CD14-positive monocyte (primary cell): Measurements from ENCODE around the gene DHRS7B. TPM values are rescaled to one million over a fixed set of nuclear protein-coding genes. Genes with fewer than 3 reads are reported as not detected.

ENCODE experiments used
- DNase-seq, 3 donors: peaks; one replicate each; pipeline ENCODE4 v3.0.0-alpha.2; 2011 to 2022
- H2AFZ ChIP-seq: 2 replicates; pipeline ENCODE4 v1.6.0; 2012; ENCODE audit warnings: mild to moderate bottlenecking, low read depth, low read length, inconsistent platforms; ENCODE audit not compliant: insufficient read depth, poor library complexity, severe bottlenecking
- H3K27ac ChIP-seq, 2 donors: 1 replicate in 1 of 2; 2 replicates in 1 of 2; pipeline ENCODE4 v1.5.1; 2012 to 2013; ENCODE audit warnings: low read length in 2 of 2, control low read depth in 1 of 2, inconsistent platforms in 1 of 2, low read depth in 1 of 2, mild to moderate bottlenecking in 1 of 2
- H3K27me3 ChIP-seq, 2 donors: one replicate each; pipeline versions ENCODE4 v1.6.0 to v1.6.1; 2011 to 2013; ENCODE audit warnings: low read length in 2 of 2; ENCODE audit not compliant: control insufficient read depth in 2 of 2, insufficient read depth in 2 of 2
- H3K36me3 ChIP-seq, 2 donors: replicated peaks in 1 of 2; 1 replicate in 1 of 2; 2 replicates in 1 of 2; pipeline versions ENCODE4 v1.5.1 to v1.6.1; 2012 to 2013; ENCODE audit warnings: low read length in 2 of 2, control low read depth in 1 of 2, inconsistent platforms in 1 of 2, mild to moderate bottlenecking in 1 of 2; ENCODE audit not compliant: insufficient read depth in 2 of 2, control insufficient read depth in 1 of 2
- H3K4me1 ChIP-seq, 2 donors: 1 replicate in 1 of 2; 2 replicates in 1 of 2; pipeline versions ENCODE4 v1.5.1 to v1.6.1; 2012 to 2013; ENCODE audit warnings: low read length in 2 of 2, control low read depth in 1 of 2, inconsistent platforms in 1 of 2, mild to moderate bottlenecking in 1 of 2, moderate library complexity in 1 of 2; ENCODE audit not compliant: insufficient read depth in 2 of 2, control insufficient read depth in 1 of 2
- H3K4me2 ChIP-seq: replicated peaks from 2 replicates; pipeline ENCODE3; 2012; ENCODE audit warnings: low read length, moderate library complexity, mild to moderate bottlenecking; ENCODE audit not compliant: poor library complexity, severe bottlenecking; ENCODE audit errors: extremely low read depth
- H3K4me3 ChIP-seq, 3 experiments: fragments of 200-600 bp in 1 of 3; sonication (generic) in 1 of 3; replicated peaks in 1 of 3; 1 replicate in 2 of 3; 2 replicates in 1 of 3; pipeline ENCODE4 v1.5.1; 2011 to 2013; ENCODE audit warnings: low read length in 3 of 3, mild to moderate bottlenecking in 3 of 3, control low read depth in 2 of 3, low read depth in 2 of 3, inconsistent platforms in 1 of 3, moderate library complexity in 1 of 3
- H3K79me2 ChIP-seq: 2 replicates; pipeline ENCODE4 v1.6.0; 2012; ENCODE audit warnings: mild to moderate bottlenecking, control low read depth, inconsistent platforms, low read length, moderate library complexity; ENCODE audit not compliant: insufficient read depth
- H3K9ac ChIP-seq: 2 replicates; pipeline ENCODE4 v1.6.0; 2017; ENCODE audit warnings: low read length, mild to moderate bottlenecking; ENCODE audit not compliant: insufficient read depth, poor library complexity, severe bottlenecking
- H3K9me3 ChIP-seq, 2 donors: replicated peaks in 1 of 2; 1 replicate in 1 of 2; 2 replicates in 1 of 2; pipeline versions ENCODE4 v1.5.1 to v1.6.1; 2012 to 2013; ENCODE audit warnings: low read length in 2 of 2, control low read depth in 1 of 2; ENCODE audit not compliant: control insufficient read depth in 1 of 2, insufficient read depth in 1 of 2
- H4K20me1 ChIP-seq: 2 replicates; pipeline ENCODE4 v1.6.0; 2012; ENCODE audit warnings: mild to moderate bottlenecking, low read length, control low read depth, moderate library complexity; ENCODE audit not compliant: insufficient read depth
- H3K27ac Mint-ChIP-seq, 7 donors: one replicate each; pipeline ENCODE4 v1.8.0; 2020; ENCODE audit warnings: mild to moderate bottlenecking in 7 of 7, mixed read lengths in 7 of 7, moderate library complexity in 6 of 7, inconsistent platforms in 2 of 7
- H3K27me3 Mint-ChIP-seq, 3 donors: one replicate each; pipeline ENCODE4 v1.8.0; 2021 to 2022; ENCODE audit warnings: low read depth in 3 of 3, mild to moderate bottlenecking in 3 of 3, mixed read lengths in 3 of 3, moderate library complexity in 3 of 3, inconsistent platforms in 1 of 3
- H3K36me3 Mint-ChIP-seq, 2 donors: one replicate each; pipeline ENCODE4 v1.8.0; 2020; ENCODE audit warnings: mixed read lengths in 2 of 2, inconsistent platforms in 1 of 2, mild to moderate bottlenecking in 1 of 2
- H3K4me1 Mint-ChIP-seq: one replicate; pipeline ENCODE4 v1.8.0; 2020; ENCODE audit warnings: mild to moderate bottlenecking, mixed read lengths
- H3K4me3 Mint-ChIP-seq, 2 donors: one replicate each; pipeline ENCODE4 v1.8.0; 2020; ENCODE audit warnings: mild to moderate bottlenecking in 2 of 2, mixed read lengths in 2 of 2, moderate library complexity in 1 of 2
- H3K9me3 Mint-ChIP-seq, 7 donors: one replicate each; pipeline ENCODE4 v1.8.0; 2020 to 2022; ENCODE audit warnings: mixed read lengths in 7 of 7, mild to moderate bottlenecking in 6 of 7, moderate library complexity in 6 of 7, inconsistent platforms in 2 of 7
- WGBS: methylation state at CpG from one replicate; pipeline ENCODE4 v1.1.5; 2013; ENCODE audit warnings: missing lambda C conversion rate; ENCODE audit not compliant: insufficient coverage; 5-methylcytosine and 5-hydroxymethylcytosine counted together
- intact Hi-C, 2 donors: fragments of 100-400 bp; cut with micrococcal nuclease; formaldehyde crosslinking; loops; one replicate each; pipeline versions ENCODE4 v1.15.0 to v1.15.1; 2023
- polyA plus RNA-seq, 3 donors: library from polyadenylated mRNA; depleted of rRNA in 1 of 3; unstranded in 2 of 3; stranded (reverse) in 1 of 3; fragments of 300-500 nt in 2 of 3; fragments of >200 nt in 1 of 3; fragmentation: Illumina TruSeq in 2 of 3; gene quantifications; 1 replicate in 2 of 3; 2 replicates in 1 of 3; pipeline ENCODE4 v1.2.3, GENCODE V29; 2012 to 2021
- TF ChIP-seq, protein P1 (sequence below): fragments of 200-600 bp; IDR thresholded peaks from one replicate; pipeline ENCODE4 v1.8.0; 2022; ENCODE audit warnings: antibody characterized with exemption, mild to moderate bottlenecking

The DHRS7B gene
- polyA plus RNA-seq, 3 donors, result 23.2 to 37.8 (median 33.9) TPM

DNA sequence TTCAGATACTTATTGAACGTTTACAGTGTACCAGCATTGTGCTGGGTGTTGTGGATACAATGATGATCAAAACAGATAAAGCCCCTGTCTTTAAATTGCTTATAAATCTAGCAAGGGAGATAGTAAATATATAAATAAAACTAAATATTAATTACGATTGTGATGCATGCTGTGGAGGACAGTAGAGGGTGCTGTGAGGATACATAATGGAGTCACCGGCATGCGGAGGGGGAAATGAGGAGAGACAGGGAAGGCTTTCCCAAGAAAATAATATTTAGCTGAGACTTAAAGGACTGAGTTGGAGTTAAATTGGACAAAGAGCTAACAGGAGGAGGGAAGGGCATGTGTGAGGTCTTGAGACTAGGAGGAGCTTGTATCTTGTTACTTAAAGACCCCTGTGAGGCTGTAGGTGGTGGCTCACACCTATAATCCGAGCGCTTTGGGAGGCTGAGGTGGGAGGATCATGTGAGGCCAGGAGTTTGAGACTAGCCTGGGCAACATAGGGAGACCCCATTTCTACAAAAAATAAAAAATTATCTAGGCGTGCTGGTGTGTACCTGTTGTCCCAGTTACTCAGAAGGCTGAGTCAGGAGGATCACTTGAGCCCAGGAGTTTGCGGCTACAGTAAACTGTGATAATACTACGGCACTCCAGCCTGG, 2.4 kb downstream of the DHRS7B start:
- Mint-ChIP-seq H3K9me3 (peaks cover 0 to 9% (median 0%) of the 10 kb centered on the region in 7 donors), H3K27me3 (peaks cover 0 to 3% (median 0%) of the 10 kb centered on the region in 3 donors), H3K36me3 (peaks cover 3% of the 10 kb centered on the region in 2 donors), H3K4me3 (peak overlapping the region; percentile 57 to 71), H3K27ac (peak overlapping the region in 6 of 7 donors; percentile 3 to 97 (median 67)), H3K4me1 (peaks cover 77% of the 10 kb centered on the region)
- TF ChIP-seq, protein P1, sequence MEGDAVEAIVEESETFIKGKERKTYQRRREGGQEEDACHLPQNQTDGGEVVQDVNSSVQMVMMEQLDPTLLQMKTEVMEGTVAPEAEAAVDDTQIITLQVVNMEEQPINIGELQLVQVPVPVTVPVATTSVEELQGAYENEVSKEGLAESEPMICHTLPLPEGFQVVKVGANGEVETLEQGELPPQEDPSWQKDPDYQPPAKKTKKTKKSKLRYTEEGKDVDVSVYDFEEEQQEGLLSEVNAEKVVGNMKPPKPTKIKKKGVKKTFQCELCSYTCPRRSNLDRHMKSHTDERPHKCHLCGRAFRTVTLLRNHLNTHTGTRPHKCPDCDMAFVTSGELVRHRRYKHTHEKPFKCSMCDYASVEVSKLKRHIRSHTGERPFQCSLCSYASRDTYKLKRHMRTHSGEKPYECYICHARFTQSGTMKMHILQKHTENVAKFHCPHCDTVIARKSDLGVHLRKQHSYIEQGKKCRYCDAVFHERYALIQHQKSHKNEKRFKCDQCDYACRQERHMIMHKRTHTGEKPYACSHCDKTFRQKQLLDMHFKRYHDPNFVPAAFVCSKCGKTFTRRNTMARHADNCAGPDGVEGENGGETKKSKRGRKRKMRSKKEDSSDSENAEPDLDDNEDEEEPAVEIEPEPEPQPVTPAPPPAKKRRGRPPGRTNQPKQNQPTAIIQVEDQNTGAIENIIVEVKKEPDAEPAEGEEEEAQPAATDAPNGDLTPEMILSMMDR, result peak; percentile 59
- intact Hi-C loops, result loop anchor here (5.0 to 10.0 kb wide), 6 partner anchors 46 to 386 kb away; partner anchors contain the start of genes MAP2K3 (in 1 of the 2), NATD1 (in 1 of the 2) and TMEM11 (in 1 of the 2)
- H4K20me1 ChIP-seq, result no peaks in the 10 kb centered on the region
- WGBS, result 57% methylated on average over 4 of the region's 9 CpGs
- peak overlapping the region; percentile 34 for H3K4me2 ChIP-seq
- H3K4me1 ChIP-seq, result peaks cover 70 to 85% of the 10 kb centered on the region in 2 donors
- peak overlapping the region in 1 of 3 experiments; percentile 31 for H3K4me3 ChIP-seq
- H2AFZ ChIP-seq, result no peak overlapping the region
- no peak overlapping the region for H3K9ac ChIP-seq
- H3K36me3 ChIP-seq, result peaks cover 0 to 2% of the 10 kb centered on the region in 2 donors
- DNase-seq, result peak in 2 of 3 donors; percentile 27 to 32
- H3K27ac ChIP-seq, result no peak overlapping the region
- peaks cover 86% of the 10 kb centered on the region for H3K79me2 ChIP-seq
- no peaks in the 10 kb centered on the region for H3K27me3 ChIP-seq
- H3K9me3 ChIP-seq, result peaks cover 0 to under 1% of the 10 kb centered on the region in 2 donors

DNA sequence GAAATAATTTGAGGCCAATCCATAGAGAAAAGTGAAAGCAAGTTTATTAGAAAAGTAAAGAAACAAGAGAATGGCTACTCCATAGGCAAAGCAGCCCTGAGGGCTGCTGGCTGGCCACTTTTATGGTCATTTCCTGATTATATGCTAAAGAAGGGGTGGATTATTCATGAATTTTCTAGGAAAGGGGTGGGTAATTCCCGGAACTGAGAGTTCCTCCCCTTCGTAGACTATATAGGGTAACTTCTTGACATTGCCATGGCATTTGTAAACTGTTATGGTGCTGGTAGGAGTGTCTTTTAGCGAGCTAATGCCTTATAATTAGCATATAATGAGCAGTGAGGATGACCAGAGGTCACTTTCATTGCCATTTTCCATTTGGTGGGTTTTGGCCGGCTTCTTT, 4.4 kb downstream of the DHRS7B start:
- peak overlapping the region; percentile 20 to 77 for H3K27ac ChIP-seq
- H3K4me3 ChIP-seq, result peak overlapping the region in 1 of 3 experiments; percentile 17
- DNase-seq, result peak; percentile 44 to 52 (median 47)
- no peaks in the 10 kb centered on the region for H3K27me3 ChIP-seq
- peak overlapping the region; percentile 48 for H3K4me2 ChIP-seq
- TF ChIP-seq, protein P1, result no peak
- WGBS, result 100% methylated on average over 1 of the region's 4 CpGs
- H3K9ac ChIP-seq, result peak overlapping the region; percentile 12
- intact Hi-C loops, result no loop called here
- Mint-ChIP-seq H3K4me3 (no peak overlapping the region), H3K27ac (peak overlapping the region; percentile 42 to 92 (median 82)), H3K9me3 (peaks cover 0 to 12% (median 5%) of the 10 kb centered on the region in 7 donors), H3K27me3 (peaks cover 0 to 3% (median 0%) of the 10 kb centered on the region in 3 donors), H3K4me1 (peaks cover 59% of the 10 kb centered on the region), H3K36me3 (peaks cover 3 to 7% of the 10 kb centered on the region in 2 donors)
- H4K20me1 ChIP-seq, result no peaks in the 10 kb centered on the region
- H3K4me1 ChIP-seq, result peaks cover 51 to 65% of the 10 kb centered on the region in 2 donors
- peaks cover 0 to 8% of the 10 kb centered on the region in 2 donors for H3K36me3 ChIP-seq
- H2AFZ ChIP-seq, result peak overlapping the region; percentile 48
- H3K79me2 ChIP-seq, result peaks cover 99% of the 10 kb centered on the region
- peaks cover under 1 to 9% of the 10 kb centered on the region in 2 donors for H3K9me3 ChIP-seq
